Activated CD4-positive, CD25-positive, alpha-beta regulatory T cell (primary cell): ENCODE results near the gene KY.

Experiments used
- DNase-seq, 4 experiments: peaks; one replicate each; lab custom pipeline; 2025; lab: John Stamatoyannopoulos, UW

Gene KY

DNA sequence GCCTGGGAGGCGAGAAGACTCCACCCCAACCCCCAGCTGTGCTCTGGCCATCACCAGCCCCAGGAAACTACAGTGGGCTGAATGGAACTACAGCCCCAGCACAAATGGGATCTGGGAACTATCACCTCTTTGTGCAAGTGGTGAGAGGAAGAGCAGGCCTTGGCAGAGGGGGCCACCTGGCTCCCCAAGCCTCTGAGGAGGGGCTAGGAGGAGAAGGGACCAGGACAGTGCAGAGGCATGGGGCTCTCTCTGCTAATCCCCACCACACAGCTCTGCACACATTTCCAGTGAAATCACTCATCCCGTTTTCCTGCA, 31.6 kb downstream of the KY start:
- DNase-seq: no peak

DNA sequence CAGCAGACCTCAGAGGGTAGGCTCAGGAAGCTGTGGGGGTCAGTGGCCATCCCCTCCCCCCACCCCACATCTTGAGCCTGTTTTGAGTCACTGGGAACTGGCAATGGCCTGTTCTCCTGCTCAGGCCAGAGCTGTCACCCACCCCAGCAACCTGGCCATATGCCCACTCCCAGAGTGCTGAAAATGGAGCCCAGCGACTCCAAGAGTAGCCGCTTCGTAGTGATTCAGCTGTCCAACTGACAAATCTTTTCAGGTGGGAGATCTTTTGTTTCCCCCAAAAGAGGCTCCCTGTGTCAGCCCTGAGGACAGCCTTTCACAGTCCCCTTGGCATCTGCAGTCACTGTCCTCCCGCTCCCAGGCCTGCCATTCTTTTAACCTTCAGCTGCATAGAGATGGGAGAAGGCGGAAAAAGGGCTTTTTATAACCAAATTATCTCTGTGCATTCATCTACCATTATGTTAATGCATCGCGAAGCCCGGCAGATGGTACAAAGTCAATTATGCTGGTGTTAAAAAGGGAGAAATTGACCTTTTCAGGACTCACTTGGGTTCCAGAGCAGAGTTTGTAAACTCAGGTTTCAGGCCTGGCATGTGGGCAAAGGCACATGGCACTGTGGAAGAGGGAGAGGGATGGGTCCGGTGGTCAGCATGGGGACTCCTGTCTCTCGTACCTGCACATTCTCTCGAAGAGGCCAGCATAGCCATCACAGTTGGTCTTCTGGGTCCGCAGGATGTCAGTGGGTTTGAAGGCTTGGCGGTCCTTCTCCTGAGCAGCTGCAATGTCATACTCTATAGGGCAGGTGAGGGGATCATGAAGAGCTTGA, 32.1 kb downstream of the KY start:
- DNase-seq: no peak

GRCh38 chr3:134617608-134618477, 33.0 kb downstream of the KY start:
- DNase-seq: no peak

DNA sequence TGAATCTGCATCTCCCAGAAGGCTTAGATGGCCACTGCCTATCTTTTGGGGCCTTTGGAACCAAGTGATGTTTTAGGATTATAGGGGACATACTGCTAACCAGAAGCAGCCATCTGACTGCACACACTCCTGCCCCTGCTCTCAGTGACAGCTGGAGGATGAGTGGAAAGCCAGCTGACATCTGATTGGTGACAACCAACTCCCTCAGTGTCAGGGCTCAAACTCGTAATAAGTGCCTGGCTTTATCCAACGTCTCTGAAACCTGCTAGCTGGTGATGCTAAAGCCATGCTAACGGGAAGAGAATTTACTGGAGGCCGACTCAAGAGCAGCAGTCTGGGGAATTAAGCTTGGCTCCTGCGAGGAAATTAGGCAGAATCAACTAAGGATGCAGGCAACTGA, 35.1 kb downstream of the KY start:
- no peak for DNase-seq

GRCh38 chr3:134614955-134615354, 35.9 kb downstream of the KY start:
- DNase-seq: no peak

- DNase-seq: no peak
These were observed 37.8 kb downstream of the KY start for GRCh38 chr3:134613006-134613520.

DNA sequence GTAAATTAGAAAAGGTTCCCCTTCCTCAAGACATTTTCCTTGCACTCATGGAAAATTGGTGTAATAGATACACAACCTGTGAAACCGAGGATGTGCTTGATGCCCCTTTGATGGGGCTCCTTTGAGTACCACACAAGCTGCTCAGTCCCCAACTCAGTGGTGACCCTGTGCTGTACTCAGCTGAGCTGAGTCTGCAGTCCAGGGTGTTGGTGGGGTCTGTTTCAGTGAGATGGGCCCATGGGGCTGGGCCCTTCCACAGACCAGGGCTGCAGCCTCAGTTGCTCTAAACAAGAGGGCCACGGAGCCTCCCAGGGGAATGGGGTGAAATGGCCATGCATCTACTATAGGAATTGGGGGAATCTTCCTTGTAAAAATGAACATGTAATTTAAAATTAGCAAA, 39.3 kb downstream of the KY start:
- DNase-seq: no peak

- no peak for DNase-seq
These were observed 40.1 kb downstream of the KY start for GRCh38 chr3:134610432-134611385.

DNA sequence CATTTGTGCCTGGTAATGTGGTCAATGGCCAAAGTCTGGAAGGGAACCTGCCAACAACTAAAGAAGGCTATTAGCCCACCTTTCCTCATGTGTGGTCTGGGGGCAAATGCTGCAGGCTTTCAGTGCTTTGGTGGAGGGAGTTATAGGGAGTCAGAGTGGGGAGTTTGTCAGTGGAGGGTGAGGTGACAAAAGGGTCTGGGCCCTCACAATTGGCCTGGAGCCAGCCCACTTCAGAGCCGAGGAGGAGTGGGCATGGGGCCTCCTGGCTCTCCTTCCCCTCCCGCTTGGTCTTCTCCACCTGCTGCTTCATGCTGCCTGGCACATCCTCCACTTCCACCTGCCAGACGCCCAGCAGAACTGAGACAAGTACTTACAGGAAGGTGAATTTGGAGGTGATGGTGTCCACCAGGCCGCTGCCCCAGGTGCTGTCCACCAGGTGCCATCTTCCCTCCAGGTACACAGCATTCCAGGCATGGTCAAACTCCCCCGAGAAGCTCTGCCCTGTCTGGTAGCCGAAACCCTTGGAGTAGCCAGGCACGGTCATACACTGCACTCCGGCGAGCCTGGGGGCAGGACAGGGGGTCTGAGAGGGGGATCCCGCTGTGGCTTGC, 40.9 kb downstream of the KY start:
- DNase-seq: no peak

GRCh38 chr3:134608771-134609435, 41.9 kb downstream of the KY start:
- DNase-seq: no peak

DNA sequence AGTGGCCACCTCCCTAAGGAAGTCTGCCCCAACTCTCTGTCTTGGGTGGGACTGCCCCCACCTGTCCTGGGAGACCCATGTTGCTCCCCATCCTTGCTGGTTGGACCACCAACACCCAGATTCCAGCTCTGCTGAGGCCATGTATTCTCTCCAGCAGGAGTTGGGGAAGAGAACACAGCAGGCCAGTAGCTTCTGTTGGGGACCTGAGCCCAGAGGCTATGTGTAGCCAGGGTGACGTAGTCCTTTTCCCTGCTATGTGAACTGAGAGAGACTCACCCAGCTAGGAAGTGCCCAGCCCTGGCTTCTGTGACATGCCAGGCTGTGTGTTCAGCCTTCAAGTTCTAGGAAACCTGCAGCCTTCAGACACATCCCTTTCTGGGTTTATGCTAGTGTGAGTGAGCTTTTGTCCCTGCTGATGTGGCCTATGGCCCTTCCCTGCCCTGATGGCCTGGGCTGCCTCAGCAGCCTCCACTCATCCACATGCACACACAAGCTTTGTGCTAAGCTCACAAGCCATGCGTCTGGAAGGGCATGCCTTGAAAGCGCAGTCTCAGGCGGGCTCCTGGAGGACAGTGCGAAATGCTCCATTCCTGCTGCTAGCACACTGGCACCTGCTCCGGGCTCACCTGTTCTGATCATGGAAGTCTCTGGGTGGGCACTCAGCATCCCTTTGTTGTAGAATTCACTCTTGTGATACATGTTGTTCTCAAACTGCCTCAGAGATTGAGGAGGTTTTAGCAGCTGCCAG, 42.6 kb downstream of the KY start:
- no peak for DNase-seq

DNA sequence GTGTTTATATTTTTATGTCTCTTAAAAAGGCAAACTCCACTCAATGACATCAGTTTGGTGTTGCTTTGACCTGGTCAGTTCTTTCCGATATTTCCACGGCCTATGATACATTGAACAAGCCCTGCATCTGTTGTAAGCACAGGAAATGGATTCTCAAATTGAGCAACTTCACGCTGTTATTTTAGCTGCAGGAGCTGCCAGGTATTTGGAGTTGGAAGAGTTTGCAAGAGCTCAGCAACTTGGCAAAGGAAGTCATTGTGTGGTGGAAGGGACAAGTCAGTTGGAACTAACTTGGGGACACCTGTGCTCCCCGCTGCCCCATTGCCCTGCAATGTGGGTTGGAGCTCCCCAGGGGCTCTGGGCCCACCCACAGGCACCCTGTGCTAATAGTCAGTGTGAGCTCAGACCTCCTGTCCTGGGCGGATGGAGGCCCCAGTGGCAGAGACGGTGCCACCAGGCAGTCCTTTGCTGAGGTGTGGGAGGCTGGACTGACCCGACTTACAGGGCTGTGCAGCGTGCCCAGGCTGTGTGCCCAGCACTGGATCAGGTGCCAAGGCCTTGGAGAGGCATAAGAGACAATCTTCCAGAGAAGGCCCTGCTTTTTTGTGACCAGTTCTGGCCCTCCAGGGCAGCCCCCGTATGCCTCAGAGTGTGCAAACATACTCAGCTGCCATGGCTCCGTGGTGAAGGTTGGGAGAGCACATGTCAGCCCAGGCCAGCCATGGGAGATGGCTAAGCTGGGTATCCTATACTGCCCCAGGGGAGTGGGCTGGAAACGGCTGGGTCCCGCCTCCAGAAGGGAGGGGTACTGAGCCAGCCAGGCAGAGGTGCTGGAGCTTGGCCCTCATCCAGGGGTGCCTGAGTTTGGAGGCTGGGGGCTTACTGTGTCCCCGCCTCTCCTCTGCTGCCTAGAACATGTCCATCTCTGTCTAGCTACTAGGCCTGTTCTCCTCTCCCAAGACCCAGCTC, 43.5 kb downstream of the KY start:
- DNase-seq: no peak

DNA sequence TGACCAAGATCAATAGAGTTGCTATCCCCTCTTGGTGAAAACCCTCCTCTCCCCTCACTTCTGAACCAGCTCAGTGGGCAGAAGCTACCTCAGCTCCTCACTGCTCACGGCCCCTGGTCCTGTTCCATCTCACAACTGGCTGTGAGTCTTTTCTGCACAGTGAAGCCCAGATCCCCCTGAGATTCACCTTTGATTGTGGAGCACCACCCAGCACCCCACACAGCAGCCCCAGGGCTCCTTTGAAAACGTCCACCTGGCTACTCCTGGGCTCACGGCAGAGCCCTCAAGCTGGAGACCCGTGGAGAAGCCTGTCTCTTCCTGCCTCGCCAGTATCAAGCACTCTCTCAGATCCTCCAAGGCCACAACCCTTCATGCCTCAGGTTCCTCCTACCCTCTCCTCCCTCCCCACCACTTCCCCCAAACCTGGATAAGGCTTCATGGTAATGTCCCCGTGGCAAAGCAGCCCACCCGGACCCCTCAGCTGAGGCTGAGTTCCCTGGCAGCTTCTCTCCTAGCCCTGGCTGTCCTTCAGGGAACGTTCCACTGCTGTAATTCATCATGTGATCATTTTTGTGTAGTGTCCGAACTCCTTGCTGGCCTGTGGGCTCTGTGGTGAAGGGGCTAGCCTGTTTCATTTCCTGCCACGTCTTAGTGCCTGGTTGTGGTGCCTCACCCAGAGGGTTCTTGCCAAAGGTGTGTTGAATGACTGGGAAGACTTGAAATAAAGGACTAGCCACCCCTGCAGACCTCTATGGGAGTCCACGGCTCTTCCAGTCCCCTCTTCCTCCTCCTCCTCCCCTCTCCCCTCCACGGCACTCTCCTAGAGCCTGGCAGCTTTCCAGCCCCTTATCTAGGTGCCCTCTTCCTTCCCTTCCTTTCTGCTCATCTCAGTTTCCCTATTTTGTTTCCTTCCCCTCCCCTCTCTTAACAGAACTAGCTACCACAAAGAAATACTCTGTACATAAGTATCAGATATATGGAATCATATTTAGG, 44.5 kb downstream of the KY start:
- no peak for DNase-seq

DNA sequence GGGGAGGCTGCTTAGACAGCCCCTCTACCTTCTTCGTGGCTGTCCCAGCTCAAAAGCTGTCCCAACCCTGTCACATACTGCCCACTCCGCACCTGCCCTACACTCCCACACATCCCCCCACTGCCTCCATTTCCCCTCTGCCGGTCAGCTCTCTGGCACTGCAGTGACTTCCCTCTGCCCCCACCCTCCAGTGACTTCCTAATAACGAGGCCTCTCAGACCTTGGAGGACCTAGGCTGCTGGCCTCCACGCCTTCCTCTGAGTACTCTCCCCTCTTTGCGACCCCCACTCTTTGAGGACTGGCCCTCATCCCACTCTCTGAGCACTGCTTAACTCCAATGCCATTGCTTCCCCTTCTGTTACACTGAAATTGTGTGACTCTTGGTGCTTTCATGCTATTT, 45.3 kb downstream of the KY start:
- no peak for DNase-seq

GRCh38 chr3:134603956-134604355, 46.9 kb downstream of the KY start:
- no peak for DNase-seq

GRCh38 chr3:134603480-134603879, 47.3 kb downstream of the KY start:
- no peak for DNase-seq

DNA sequence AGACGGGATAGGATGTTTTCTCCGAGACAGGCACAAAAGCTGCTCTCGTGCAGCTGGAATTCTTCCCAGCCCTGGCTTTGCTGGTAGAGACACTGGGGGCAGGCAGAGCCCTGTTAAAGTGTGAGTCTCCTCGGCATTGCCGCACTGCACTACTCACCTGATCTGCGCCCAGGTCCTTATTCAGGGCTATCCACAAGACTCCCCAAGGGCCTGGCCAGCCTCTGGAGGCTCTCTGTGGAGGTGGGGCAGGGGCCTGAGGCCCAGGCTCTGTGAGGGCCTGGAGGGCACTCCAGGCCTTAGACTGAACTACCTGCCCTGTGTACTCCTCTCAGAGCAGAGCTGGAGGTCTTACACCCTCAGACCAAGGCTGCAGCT, 48.4 kb downstream of the KY start:
- no peak for DNase-seq
